Measurements from ENCODE around the gene PCBP3. TPM values are rescaled to one million over a fixed set of nuclear protein-coding genes. Genes with fewer than 3 reads are reported as not detected.
A peak's percentile ranks its signal among the peaks of the same experiment; 100 is the strongest.

Gene PCBP3
- total and polyA plus RNA-seq, 8 donors: 0.83 to 4.3 (median 1.7) TPM

DNA sequence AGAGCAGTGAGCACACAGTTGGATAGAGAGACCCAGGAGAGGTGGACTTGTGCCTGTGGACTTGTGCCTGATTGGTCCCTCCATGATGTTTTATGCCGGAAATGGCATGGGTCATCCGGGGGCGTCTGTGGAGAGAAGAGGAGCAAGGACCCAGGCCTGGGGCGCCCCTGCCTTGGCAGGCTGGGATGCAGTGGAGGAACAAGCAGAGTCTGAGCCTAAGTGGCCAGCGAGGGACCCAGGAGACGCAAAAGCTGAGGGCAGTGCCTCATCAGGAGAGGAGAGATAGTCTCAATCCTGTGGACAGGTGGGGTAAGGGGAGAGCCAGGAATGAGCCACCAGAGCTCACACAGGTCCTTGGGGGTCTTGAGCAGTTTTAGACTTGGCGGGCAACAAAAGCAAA lies 146.9 kb downstream of the PCBP3 start:
- H3K4me1 ChIP-seq: no peaks in the 10 kb centered on the region
- intact Hi-C loops (cut with DNase I): no loop called here
- H3K4me3 ChIP-seq: no peak overlapping the region
- DNase-seq: no peak
- ATAC-seq: no peak
- no peaks in the 10 kb centered on the region for H3K36me3 ChIP-seq
- FAIRE-seq: no peak
- TF ChIP-seq, protein P1, sequence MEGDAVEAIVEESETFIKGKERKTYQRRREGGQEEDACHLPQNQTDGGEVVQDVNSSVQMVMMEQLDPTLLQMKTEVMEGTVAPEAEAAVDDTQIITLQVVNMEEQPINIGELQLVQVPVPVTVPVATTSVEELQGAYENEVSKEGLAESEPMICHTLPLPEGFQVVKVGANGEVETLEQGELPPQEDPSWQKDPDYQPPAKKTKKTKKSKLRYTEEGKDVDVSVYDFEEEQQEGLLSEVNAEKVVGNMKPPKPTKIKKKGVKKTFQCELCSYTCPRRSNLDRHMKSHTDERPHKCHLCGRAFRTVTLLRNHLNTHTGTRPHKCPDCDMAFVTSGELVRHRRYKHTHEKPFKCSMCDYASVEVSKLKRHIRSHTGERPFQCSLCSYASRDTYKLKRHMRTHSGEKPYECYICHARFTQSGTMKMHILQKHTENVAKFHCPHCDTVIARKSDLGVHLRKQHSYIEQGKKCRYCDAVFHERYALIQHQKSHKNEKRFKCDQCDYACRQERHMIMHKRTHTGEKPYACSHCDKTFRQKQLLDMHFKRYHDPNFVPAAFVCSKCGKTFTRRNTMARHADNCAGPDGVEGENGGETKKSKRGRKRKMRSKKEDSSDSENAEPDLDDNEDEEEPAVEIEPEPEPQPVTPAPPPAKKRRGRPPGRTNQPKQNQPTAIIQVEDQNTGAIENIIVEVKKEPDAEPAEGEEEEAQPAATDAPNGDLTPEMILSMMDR (IDR thresholded peaks at IDR 0.05): no peak
- no peaks in the 10 kb centered on the region for H3K27me3 ChIP-seq
- no peaks in the 10 kb centered on the region for H3K9me3 ChIP-seq
- 82 to 89% methylated on average over 7 of the region's 7 CpGs for WGBS, 2 donors
- H3K27ac ChIP-seq: no peak overlapping the region

- 69 to 84% methylated on average over 19 of the region's 19 CpGs for WGBS, 2 donors
- H3K27me3 ChIP-seq: no peaks in the 10 kb centered on the region
- intact Hi-C loops (cut with DNase I): no loop called here
- H3K27ac ChIP-seq: no peak overlapping the region
- no peak for DNase-seq
- no peaks in the 10 kb centered on the region for H3K9me3 ChIP-seq
- no peak for FAIRE-seq
- no peak overlapping the region for H3K4me3 ChIP-seq
- TF ChIP-seq, protein P1 (IDR thresholded peaks at IDR 0.05): no peak
- no peaks in the 10 kb centered on the region for H3K36me3 ChIP-seq
- H3K4me1 ChIP-seq: no peaks in the 10 kb centered on the region
- no peak for ATAC-seq
These were observed 148.3 kb downstream of the PCBP3 start for GRCh38 chr21:45791562-45792418.

DNA sequence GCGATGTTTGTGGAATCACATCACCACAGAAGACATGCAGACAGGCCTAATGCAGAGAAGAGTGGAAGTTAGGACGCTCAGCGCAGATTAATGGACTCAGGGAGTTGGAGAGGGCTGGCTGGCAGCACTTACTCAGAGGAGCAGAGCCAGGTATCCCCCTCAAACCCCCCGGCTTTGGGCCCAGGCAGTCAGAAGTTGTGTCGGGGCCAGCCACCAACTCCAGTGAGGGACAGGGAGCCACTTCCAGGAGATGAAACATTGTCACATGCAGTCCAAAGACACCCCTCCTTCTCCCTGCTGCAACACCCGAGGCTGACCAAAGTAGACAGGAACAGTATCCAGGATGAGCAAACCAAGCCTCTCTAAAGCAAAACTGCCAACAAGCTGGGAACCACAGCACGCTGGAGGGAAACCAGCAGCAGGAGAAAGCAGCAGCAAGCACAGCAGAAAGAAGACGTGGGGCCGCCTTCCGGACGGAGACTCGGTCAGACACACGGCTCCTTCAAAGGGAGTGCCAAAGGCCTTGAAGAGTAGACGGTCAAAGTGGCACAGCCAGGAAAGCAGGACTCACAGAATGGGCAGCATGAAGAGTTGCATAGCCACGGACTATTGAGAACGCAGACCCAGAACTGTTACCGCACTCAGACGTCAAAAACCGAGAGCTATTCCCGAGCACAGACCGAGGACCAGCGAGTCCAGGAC lies 149.3 kb downstream of the PCBP3 start:
- intact Hi-C loops (cut with DNase I): no loop called here
- no peak for DNase-seq
- no peak overlapping the region for H3K4me3 ChIP-seq
- H3K4me1 ChIP-seq: no peaks in the 10 kb centered on the region
- 74 to 82% methylated on average over 22 of the region's 22 CpGs for WGBS, 2 donors
- TF ChIP-seq, protein P1 (IDR thresholded peaks at IDR 0.05): no peak
- no peak overlapping the region for H3K27ac ChIP-seq
- no peaks in the 10 kb centered on the region for H3K9me3 ChIP-seq
- no peak for ATAC-seq
- H3K27me3 ChIP-seq: no peaks in the 10 kb centered on the region
- no peak for FAIRE-seq
- no peaks in the 10 kb centered on the region for H3K36me3 ChIP-seq

- ATAC-seq: peak in 2 of 4 donors; percentile 30 to 44
- intact Hi-C loops (cut with DNase I): no loop called here
- no peaks in the 10 kb centered on the region for H3K27me3 ChIP-seq
- H3K4me1 ChIP-seq: no peaks in the 10 kb centered on the region
- no peaks in the 10 kb centered on the region for H3K9me3 ChIP-seq
- no peak overlapping the region for H3K4me3 ChIP-seq
- no peaks in the 10 kb centered on the region for H3K36me3 ChIP-seq
- H3K27ac ChIP-seq: no peak overlapping the region
- 18 to 20% methylated on average over 6 of the region's 6 CpGs for WGBS, 2 donors
- no peak for DNase-seq
- FAIRE-seq: no peak
- TF ChIP-seq, protein P1 (IDR thresholded peaks at IDR 0.05): no peak
These were observed 150.5 kb downstream of the PCBP3 start for GRCh38 chr21:45794027-45794426.

GRCh38 chr21:45796003-45796402 lies 152.5 kb downstream of the PCBP3 start:
- ATAC-seq (no peak), FAIRE-seq (no peak), DNase-seq (no peak)
- no peak overlapping the region for H3K27ac ChIP-seq
- no peaks in the 10 kb centered on the region for H3K27me3 ChIP-seq
- intact Hi-C loops (cut with DNase I): no loop called here
- TF ChIP-seq, protein P1 (IDR thresholded peaks at IDR 0.05): no peak
- no peaks in the 10 kb centered on the region for H3K36me3 ChIP-seq
- no peaks in the 10 kb centered on the region for H3K9me3 ChIP-seq
- 52 to 83% methylated on average over 3 of the region's 3 CpGs for WGBS, 2 donors
- H3K4me3 ChIP-seq: no peak overlapping the region
- no peaks in the 10 kb centered on the region for H3K4me1 ChIP-seq

All from pancreas (tissue), 10 donors.